HUES64 (cell line): ENCODE measurements around the gene WWC2.

Experiments
- H3K27ac ChIP-seq: 2 replicates; pipeline ENCODE4 v1.7.0; 2013; ENCODE audit warnings: low read depth, low read length, inconsistent platforms
- H3K27me3 ChIP-seq: 2 replicates; pipeline ENCODE4 v1.6.1; 2013; ENCODE audit warnings: mild to moderate bottlenecking, low read length; ENCODE audit not compliant: insufficient read depth
- H3K36me3 ChIP-seq: 2 replicates; pipeline ENCODE4 v1.6.1; 2013; ENCODE audit warnings: mild to moderate bottlenecking, low read length; ENCODE audit not compliant: insufficient read depth
- H3K4me1 ChIP-seq: 2 replicates; pipeline ENCODE4 v1.6.1; 2013; ENCODE audit warnings: mild to moderate bottlenecking, low read length, moderate library complexity; ENCODE audit not compliant: insufficient read depth
- H3K4me3 ChIP-seq: 2 replicates; pipeline ENCODE4 v1.5.1; 2013; ENCODE audit warnings: mild to moderate bottlenecking, low read length, moderate library complexity
- H3K9ac ChIP-seq: 2 replicates; pipeline ENCODE4 v1.6.1; 2013; ENCODE audit warnings: mild to moderate bottlenecking, low read depth, low read length
- H3K9me3 ChIP-seq: 2 replicates; pipeline ENCODE4 v1.6.1; 2013; ENCODE audit warnings: low read depth, low read length; ENCODE audit not compliant: insufficient read depth
- WGBS: fragments of 150-250, 120-280 bp; methylation state at CpG from one replicate; pipeline ENCODE4 v1.1.7; 2013; ENCODE audit warnings: missing lambda C conversion rate; 5-methylcytosine and 5-hydroxymethylcytosine counted together

Gene WWC2

GRCh38 chr4:183256756-183257385, 157.8 kb downstream of the WWC2 start:
- Histone ChIP-seq H3K27me3 (no peaks in the 10 kb centered on the region), H3K9ac (no peak overlapping the region), H3K4me3 (no peak overlapping the region), H3K9me3 (no peaks in the 10 kb centered on the region), H3K4me1 (no peaks in the 10 kb centered on the region), H3K27ac (no peak overlapping the region), H3K36me3 (peaks cover 81% of the 10 kb centered on the region)
- WGBS = 47% methylated on average over 9 of the region's 9 CpGs

- H3K4me1 ChIP-seq = 0 out of 2 replicates have a peak, but pooled peaks cover 3% of the 10 kb centered on the region
- H3K9me3 ChIP-seq = no peaks in the 10 kb centered on the region
- H3K27me3 ChIP-seq = no peaks in the 10 kb centered on the region
- H3K36me3 ChIP-seq = peaks cover 79% of the 10 kb centered on the region
- H3K4me3 ChIP-seq = no peak overlapping the region
- no peak overlapping the region for H3K9ac ChIP-seq
- H3K27ac ChIP-seq = no peak overlapping the region
- WGBS = 85% methylated on average over 5 of the region's 6 CpGs
These were observed 158.8 kb downstream of the WWC2 start for GRCh38 chr4:183257808-183258207.

GRCh38 chr4:183260491-183261151, 161.6 kb downstream of the WWC2 start:
- 95% methylated on average over 10 of the region's 10 CpGs for WGBS
- Histone ChIP-seq H3K36me3 (peaks cover 79% of the 10 kb centered on the region), H3K27me3 (no peaks in the 10 kb centered on the region), H3K4me3 (no peak overlapping the region), H3K4me1 (peaks cover 7% of the 10 kb centered on the region; the same call in 1 of the 2 replicates), H3K9ac (no peak overlapping the region), H3K9me3 (no peaks in the 10 kb centered on the region), H3K27ac (no peak overlapping the region)

GRCh38 chr4:183261953-183262775, 163.1 kb downstream of the WWC2 start:
- Histone ChIP-seq H3K9ac (no peak overlapping the region), H3K27ac (peak overlapping the region; percentile 49; the same call in 1 of the 2 replicates), H3K4me1 (peaks cover 7% of the 10 kb centered on the region; the same call in 1 of the 2 replicates), H3K36me3 (peaks cover 94% of the 10 kb centered on the region), H3K4me3 (no peak overlapping the region), H3K9me3 (no peaks in the 10 kb centered on the region), H3K27me3 (no peaks in the 10 kb centered on the region)
- WGBS = 49% methylated on average over 7 of the region's 7 CpGs

GRCh38 chr4:183262776-183263100, 163.7 kb downstream of the WWC2 start:
- H3K4me1 ChIP-seq = peaks cover 7% of the 10 kb centered on the region; the same call in 1 of the 2 replicates
- no peaks in the 10 kb centered on the region for H3K27me3 ChIP-seq
- H3K4me3 ChIP-seq = no peak overlapping the region
- WGBS = 85% methylated on average over 6 of the region's 6 CpGs
- H3K9ac ChIP-seq = no peak overlapping the region
- no peak overlapping the region for H3K27ac ChIP-seq
- H3K9me3 ChIP-seq = no peaks in the 10 kb centered on the region
- peaks cover 96% of the 10 kb centered on the region for H3K36me3 ChIP-seq

- 61% methylated on average over 8 of the region's 8 CpGs for WGBS
- Histone ChIP-seq H3K4me1 (peaks cover 7% of the 10 kb centered on the region; the same call in 1 of the 2 replicates), H3K4me3 (no peak overlapping the region), H3K27ac (no peak overlapping the region), H3K27me3 (no peaks in the 10 kb centered on the region), H3K9ac (no peak overlapping the region), H3K36me3 (peaks cover 96% of the 10 kb centered on the region), H3K9me3 (no peaks in the 10 kb centered on the region)
These were observed 164.8 kb downstream of the WWC2 start for GRCh38 chr4:183263787-183264386.

- H3K4me3 ChIP-seq = no peak overlapping the region
- no peak overlapping the region for H3K9ac ChIP-seq
- H3K27ac ChIP-seq = no peak overlapping the region
- no peaks in the 10 kb centered on the region for H3K27me3 ChIP-seq
- H3K4me1 ChIP-seq = peaks cover 7% of the 10 kb centered on the region; the same call in 1 of the 2 replicates
- H3K9me3 ChIP-seq = no peaks in the 10 kb centered on the region
- WGBS = 100% methylated on average over 1 of the region's 1 CpG
- H3K36me3 ChIP-seq = peaks cover 96% of the 10 kb centered on the region
These were observed 165.6 kb downstream of the WWC2 start for GRCh38 chr4:183264614-183265013.

- no peaks in the 10 kb centered on the region for H3K27me3 ChIP-seq
- H3K36me3 ChIP-seq = peaks cover 95% of the 10 kb centered on the region
- peaks cover 7% of the 10 kb centered on the region; the same call in 1 of the 2 replicates for H3K4me1 ChIP-seq
- no peak overlapping the region for H3K4me3 ChIP-seq
- no peak overlapping the region for H3K27ac ChIP-seq
- H3K9me3 ChIP-seq = no peaks in the 10 kb centered on the region
- no peak overlapping the region for H3K9ac ChIP-seq
- WGBS = 97% methylated on average over 3 of the region's 3 CpGs
These were observed 167.3 kb downstream of the WWC2 start for GRCh38 chr4:183266371-183266770.

GRCh38 chr4:183268556-183268955, 169.5 kb downstream of the WWC2 start:
- no peak overlapping the region for H3K9ac ChIP-seq
- peaks cover 4% of the 10 kb centered on the region; the same call in 1 of the 2 replicates for H3K4me1 ChIP-seq
- peaks cover 97% of the 10 kb centered on the region for H3K36me3 ChIP-seq
- no peaks in the 10 kb centered on the region for H3K27me3 ChIP-seq
- no peak overlapping the region for H3K4me3 ChIP-seq
- H3K27ac ChIP-seq = no peak overlapping the region
- no peaks in the 10 kb centered on the region for H3K9me3 ChIP-seq
- 96% methylated on average over 9 of the region's 9 CpGs for WGBS

- Histone ChIP-seq H3K27me3 (no peaks in the 10 kb centered on the region), H3K36me3 (peaks cover 92% of the 10 kb centered on the region), H3K4me3 (no peak overlapping the region), H3K9me3 (peaks cover 31% of the 10 kb centered on the region), H3K9ac (no peak overlapping the region), H3K4me1 (no peaks in the 10 kb centered on the region), H3K27ac (no peak overlapping the region)
- 82% methylated on average over 3 of the region's 3 CpGs for WGBS
These were observed 173.3 kb downstream of the WWC2 start for GRCh38 chr4:183272384-183272783.

- WGBS = no CpG with 5 or more reads among the region's 1 CpG
- Histone ChIP-seq H3K36me3 (peaks cover 69% of the 10 kb centered on the region), H3K27ac (no peak overlapping the region), H3K4me3 (no peak overlapping the region), H3K4me1 (no peaks in the 10 kb centered on the region), H3K9me3 (peaks cover 31% of the 10 kb centered on the region), H3K9ac (no peak overlapping the region), H3K27me3 (no peaks in the 10 kb centered on the region)
These were observed 177.0 kb downstream of the WWC2 start for GRCh38 chr4:183276106-183276505.
